ENCODE results near the gene SLC38A3. TPM values are rescaled to one million over a fixed set of nuclear protein-coding genes. Genes with fewer than 3 reads are reported as not detected.

Gene SLC38A3
- total RNA-seq (2014; rRNA removed; shearing (Covaris generic)): 1.4 and 2.9 TPM in 2 replicates

GRCh38 chr3:50204804-50205412, at the start of gene SLC38A3:
SLC38A3 (plus strand) TSS chr3:50205271; CDS start chr3:50214200, 8,929 bp downstream.
- H3K4me1 ChIP-seq: peaks cover 27% of the 10 kb centered on the region
- H3K27me3 ChIP-seq: peaks cover 3% of the 10 kb centered on the region; the same call in 1 of the 2 replicates
- no peaks in the 10 kb centered on the region for H3K36me3 ChIP-seq
- no peak within 1 kb of the TSS for H3K27ac ChIP-seq
- DNase-seq: peak; percentile 42 to 63
- H3K4me3 ChIP-seq: peak within 1 kb of the TSS; percentile 79
- H3K9me3 ChIP-seq (replicated peaks): no peaks in the 10 kb centered on the region

- H3K4me1 ChIP-seq: peaks cover 22% of the 10 kb centered on the region; the same call in 1 of the 2 replicates
- peak overlapping the region; percentile 66 for H3K4me3 ChIP-seq
- DNase-seq: no peak
- no peak overlapping the region for H3K27ac ChIP-seq
- peaks cover 14% of the 10 kb centered on the region for H3K27me3 ChIP-seq
- no peaks in the 10 kb centered on the region for H3K9me3 ChIP-seq (replicated peaks)
- no peaks in the 10 kb centered on the region for H3K36me3 ChIP-seq
Measured at GRCh38 chr3:50155491-50155878, 49.6 kb upstream of the SLC38A3 start.

GRCh38 chr3:50155891-50156290, 49.2 kb upstream of the SLC38A3 start:
- Histone ChIP-seq H3K4me3 (peak overlapping the region; percentile 66), H3K9me3 (replicated peaks) (no peaks in the 10 kb centered on the region), H3K27ac (no peak overlapping the region), H3K36me3 (no peaks in the 10 kb centered on the region), H3K4me1 (peaks cover 22% of the 10 kb centered on the region; the same call in 1 of the 2 replicates), H3K27me3 (peaks cover 14% of the 10 kb centered on the region)
- peak in 1 of 2 experiments; percentile 29 for DNase-seq

- DNase-seq: no peak
- no peaks in the 10 kb centered on the region for H3K36me3 ChIP-seq
- peaks cover 22% of the 10 kb centered on the region; the same call in 1 of the 2 replicates for H3K4me1 ChIP-seq
- peak overlapping the region; percentile 66; the same call in 1 of the 2 replicates for H3K4me3 ChIP-seq
- no peaks in the 10 kb centered on the region for H3K9me3 ChIP-seq (replicated peaks)
- H3K27ac ChIP-seq: no peak overlapping the region
- peaks cover 14% of the 10 kb centered on the region for H3K27me3 ChIP-seq
Measured at GRCh38 chr3:50156549-50157493, 48.2 kb upstream of the SLC38A3 start.

- no peaks in the 10 kb centered on the region for H3K36me3 ChIP-seq
- H3K4me1 ChIP-seq: peaks cover 22% of the 10 kb centered on the region; the same call in 1 of the 2 replicates
- H3K4me3 ChIP-seq: no peak overlapping the region
- H3K9me3 ChIP-seq (replicated peaks): no peaks in the 10 kb centered on the region
- H3K27ac ChIP-seq: no peak overlapping the region; the same call in 1 of the 2 replicates
- DNase-seq: peak; percentile 27 to 46
- H3K27me3 ChIP-seq: peaks cover 14% of the 10 kb centered on the region
Measured at GRCh38 chr3:50157827-50158529, 47.1 kb upstream of the SLC38A3 start.

GRCh38 chr3:50158530-50159146, 46.4 kb upstream of the SLC38A3 start:
- H3K4me3 ChIP-seq: no peak overlapping the region
- DNase-seq: no peak
- no peaks in the 10 kb centered on the region for H3K36me3 ChIP-seq
- H3K9me3 ChIP-seq (replicated peaks): no peaks in the 10 kb centered on the region
- H3K27me3 ChIP-seq: peaks cover 14% of the 10 kb centered on the region
- peaks cover 22% of the 10 kb centered on the region; the same call in 1 of the 2 replicates for H3K4me1 ChIP-seq
- H3K27ac ChIP-seq: no peak overlapping the region

- Histone ChIP-seq H3K4me1 (peaks cover 22% of the 10 kb centered on the region; the same call in 1 of the 2 replicates), H3K36me3 (no peaks in the 10 kb centered on the region), H3K27me3 (peaks cover 13% of the 10 kb centered on the region), H3K4me3 (no peak overlapping the region), H3K27ac (no peak overlapping the region), H3K9me3 (replicated peaks) (no peaks in the 10 kb centered on the region)
- DNase-seq: no peak
Measured at GRCh38 chr3:50160561-50160983, 44.5 kb upstream of the SLC38A3 start.

- H3K4me3 ChIP-seq: no peak overlapping the region
- no peaks in the 10 kb centered on the region for H3K36me3 ChIP-seq
- H3K27me3 ChIP-seq: peaks cover 5% of the 10 kb centered on the region
- peaks cover 16% of the 10 kb centered on the region; the same call in 1 of the 2 replicates for H3K4me1 ChIP-seq
- no peak for DNase-seq
- no peaks in the 10 kb centered on the region for H3K9me3 ChIP-seq (replicated peaks)
- H3K27ac ChIP-seq: no peak overlapping the region
Measured at GRCh38 chr3:50161320-50161719, 43.8 kb upstream of the SLC38A3 start.

GRCh38 chr3:50162034-50162883, 42.8 kb upstream of the SLC38A3 start:
- Histone ChIP-seq H3K4me3 (no peak overlapping the region), H3K27me3 (no peaks in the 10 kb centered on the region), H3K27ac (no peak overlapping the region), H3K36me3 (no peaks in the 10 kb centered on the region), H3K9me3 (replicated peaks) (no peaks in the 10 kb centered on the region), H3K4me1 (peaks cover 12% of the 10 kb centered on the region; the same call in 1 of the 2 replicates)
- DNase-seq: no peak

- no peak for DNase-seq
- Histone ChIP-seq H3K27me3 (no peaks in the 10 kb centered on the region), H3K4me1 (peaks cover 14% of the 10 kb centered on the region; the same call in 1 of the 2 replicates), H3K9me3 (replicated peaks) (no peaks in the 10 kb centered on the region), H3K4me3 (no peak overlapping the region), H3K27ac (no peak overlapping the region), H3K36me3 (no peaks in the 10 kb centered on the region)
Measured at GRCh38 chr3:50163572-50164455, 41.3 kb upstream of the SLC38A3 start.

- DNase-seq: no peak
- no peak overlapping the region for H3K4me3 ChIP-seq
- H3K27me3 ChIP-seq: no peaks in the 10 kb centered on the region
- peaks cover 14% of the 10 kb centered on the region; the same call in 1 of the 2 replicates for H3K4me1 ChIP-seq
- H3K36me3 ChIP-seq: no peaks in the 10 kb centered on the region
- H3K27ac ChIP-seq: no peak overlapping the region
- no peaks in the 10 kb centered on the region for H3K9me3 ChIP-seq (replicated peaks)
Measured at GRCh38 chr3:50164481-50164880, 40.6 kb upstream of the SLC38A3 start.

- Histone ChIP-seq H3K27me3 (no peaks in the 10 kb centered on the region), H3K4me1 (peaks cover 14% of the 10 kb centered on the region; the same call in 1 of the 2 replicates), H3K9me3 (replicated peaks) (no peaks in the 10 kb centered on the region), H3K36me3 (no peaks in the 10 kb centered on the region), H3K4me3 (no peak overlapping the region), H3K27ac (no peak overlapping the region)
- no peak for DNase-seq
Measured at GRCh38 chr3:50164984-50165909, 39.8 kb upstream of the SLC38A3 start.

All from SJCRH30 (cell line).